Activated T-helper 9 cell treated with anti-CD3 and anti-CD28 coated beads, Interleukin-2, amount 50 U/mL, for 16 hours (primary cell): Measurements from ENCODE around the gene TMEM131.
"Not testable (repeated sequence)": the region's sequence is repeated elsewhere in the genome, so short reads cannot be mapped to it uniquely, and the experiment has no call there.

Source experiments
- DNase-seq: peaks from one replicate; pipeline ENCODE4 v3.0.0-alpha.2; 2020; ENCODE audit warnings: low read depth

Gene TMEM131

DNA sequence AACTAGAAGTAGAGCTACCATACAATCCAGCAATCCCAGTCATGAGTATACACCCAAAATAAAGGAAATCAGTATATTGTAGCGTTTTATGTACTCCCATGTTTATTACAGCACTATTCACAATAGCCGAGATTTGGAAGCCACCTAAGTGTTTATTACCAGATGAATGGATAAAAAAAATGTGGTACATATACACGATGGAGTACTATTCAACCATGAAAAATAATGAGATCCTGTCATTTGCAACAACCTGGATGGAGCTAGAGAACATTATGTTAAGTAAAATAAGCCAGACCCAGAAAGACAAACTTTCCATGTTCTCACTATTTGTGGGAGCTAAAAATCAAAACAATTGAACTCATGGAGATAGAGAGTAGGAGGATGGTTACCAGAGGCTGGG lies 131.9 kb downstream of the TMEM131 start:
- no peak for DNase-seq

DNA sequence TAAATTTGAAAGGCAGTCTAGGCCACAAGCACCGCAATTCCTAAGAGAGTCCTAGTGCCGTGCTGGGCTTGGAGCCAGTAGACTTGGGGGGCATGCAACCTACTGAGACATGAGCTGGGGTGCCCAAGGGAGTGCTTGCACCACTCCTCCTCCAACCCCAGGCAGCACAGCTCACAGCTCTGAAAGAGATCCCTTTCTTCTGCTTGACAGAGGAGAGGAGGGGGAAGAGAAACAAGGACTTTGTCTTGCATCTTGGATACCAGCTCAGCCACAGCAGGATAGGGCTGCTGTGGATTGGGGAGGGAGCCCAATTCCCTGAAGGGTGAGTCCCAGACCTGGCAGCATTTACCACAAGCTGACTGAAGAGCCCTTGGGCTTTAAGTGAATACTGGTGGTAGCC lies 134.6 kb downstream of the TMEM131 start:
- DNase-seq, result no peak

DNA sequence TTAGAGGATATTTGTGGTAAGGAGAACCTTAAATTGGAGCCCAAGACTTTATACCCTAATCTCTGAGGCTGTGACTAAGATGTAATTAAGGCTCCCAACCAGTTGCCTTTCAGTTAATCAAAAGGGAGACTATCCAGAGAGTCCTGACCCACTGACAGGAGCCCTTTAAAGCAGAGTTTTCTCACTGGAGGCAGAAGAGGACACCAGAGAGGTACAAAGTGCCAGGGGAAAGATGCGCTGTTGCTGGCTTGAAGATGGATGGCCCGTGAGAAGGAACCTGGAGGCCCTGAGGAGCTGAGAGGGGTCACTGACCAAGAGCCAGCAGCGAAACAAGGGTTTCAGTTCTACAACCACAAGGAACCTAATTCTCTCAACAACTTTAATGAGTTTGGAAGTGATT lies 137.3 kb downstream of the TMEM131 start:
- no peak for DNase-seq

DNA sequence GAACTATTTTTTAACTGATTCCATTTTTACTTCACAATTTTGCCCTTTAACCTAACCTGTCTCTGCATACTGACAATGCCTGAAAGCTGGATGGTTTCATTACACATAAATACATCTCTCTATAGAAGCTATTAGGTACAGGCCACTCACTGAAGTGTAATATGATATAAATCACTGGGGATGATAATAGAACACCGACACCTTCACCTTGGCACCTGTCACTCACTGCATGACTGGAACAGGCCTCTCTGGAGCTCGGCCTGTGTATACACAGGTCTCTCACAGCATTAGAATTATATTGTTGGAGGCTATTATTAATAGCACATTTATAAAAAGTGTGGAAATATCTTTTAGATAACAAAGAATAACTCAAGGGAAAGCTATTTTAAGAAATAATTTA lies 138.2 kb downstream of the TMEM131 start:
- DNase-seq, result no peak

DNA sequence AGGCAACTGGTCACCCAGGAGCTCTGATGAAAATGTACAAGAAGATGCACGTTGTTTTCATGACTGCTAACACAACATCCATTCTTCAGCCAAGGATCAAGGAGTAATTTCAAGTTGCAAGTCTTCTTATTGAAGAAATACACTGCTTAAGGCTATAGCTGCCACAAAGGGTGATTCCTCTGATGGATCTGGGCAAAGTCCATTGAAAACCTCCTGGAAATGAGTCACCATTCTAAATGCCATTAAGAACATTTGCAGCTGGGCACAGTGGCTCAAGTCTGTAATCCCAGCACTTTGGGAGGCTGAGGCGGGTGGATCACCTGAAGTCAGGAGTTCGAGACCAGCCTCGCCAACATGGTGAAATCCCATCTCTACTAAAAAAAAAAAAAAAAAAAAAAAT lies 142.7 kb downstream of the TMEM131 start:
- DNase-seq, result not testable (repeated sequence)

DNA sequence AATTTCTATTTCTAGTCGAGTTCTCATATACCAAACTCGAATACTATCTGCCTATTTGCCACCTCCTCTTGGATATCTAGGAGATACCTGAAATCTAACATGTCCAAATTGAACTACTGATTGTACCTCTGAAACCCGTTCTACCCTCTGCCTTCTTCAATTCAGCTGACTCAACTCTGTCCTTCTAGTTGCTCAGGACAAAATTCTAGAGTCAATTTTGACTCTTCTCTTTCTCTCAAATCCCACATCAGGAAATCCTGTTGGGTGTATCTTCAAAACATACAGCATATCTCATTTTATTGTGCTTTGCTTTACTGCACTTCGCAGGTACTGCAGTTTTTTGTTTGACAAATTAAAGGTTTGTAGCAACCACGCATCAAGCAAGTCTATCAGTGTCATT lies 144.6 kb downstream of the TMEM131 start:
- DNase-seq, result no peak

DNA sequence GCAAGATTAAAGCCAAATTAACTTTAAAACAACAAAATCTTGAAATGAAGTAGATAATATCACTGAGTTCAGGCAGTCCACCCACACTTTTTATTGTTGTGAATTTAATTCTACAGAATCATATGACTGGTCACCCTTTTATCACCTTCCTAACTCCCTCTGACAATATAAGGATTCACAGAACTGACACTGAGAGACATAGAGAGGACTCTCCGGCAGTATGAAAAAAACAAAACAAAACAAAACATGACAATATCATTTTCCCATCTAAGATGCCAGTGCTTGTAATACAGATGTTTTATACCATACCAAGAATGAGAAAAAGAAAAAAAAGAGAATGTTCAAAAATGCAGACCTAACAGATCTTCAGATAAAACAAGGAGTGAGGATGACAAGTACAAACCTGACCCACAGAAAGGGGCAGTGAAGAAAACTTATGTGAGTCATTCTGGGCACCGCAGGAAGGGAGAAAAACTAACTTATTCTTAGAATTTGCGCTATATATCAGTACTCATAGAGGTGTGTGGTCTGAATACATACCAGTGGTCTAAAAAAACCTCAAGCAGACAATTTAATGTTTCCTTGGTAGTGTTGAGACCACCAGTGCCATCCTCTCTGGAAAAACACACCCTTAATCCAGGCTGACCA lies 145.7 kb downstream of the TMEM131 start:
- no peak for DNase-seq

DNA sequence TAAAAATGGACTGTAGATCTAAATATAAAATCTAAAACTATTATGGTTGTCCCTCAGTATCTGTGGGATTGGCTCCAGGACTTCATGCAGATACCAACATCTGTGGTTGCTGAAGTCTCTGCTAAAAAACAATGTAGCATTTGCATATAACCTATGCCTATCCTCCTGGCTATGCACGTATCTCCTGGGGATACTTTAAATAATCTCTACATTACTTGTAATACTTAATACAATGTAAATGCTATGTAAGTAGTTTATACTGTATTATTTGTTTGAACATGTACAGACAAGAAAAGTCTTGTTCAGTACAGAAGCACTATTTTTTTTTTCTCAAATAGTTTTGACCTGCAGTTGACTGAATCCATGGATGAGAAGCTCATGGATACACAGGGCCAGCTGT lies 147.4 kb downstream of the TMEM131 start:
- DNase-seq, result no peak

DNA sequence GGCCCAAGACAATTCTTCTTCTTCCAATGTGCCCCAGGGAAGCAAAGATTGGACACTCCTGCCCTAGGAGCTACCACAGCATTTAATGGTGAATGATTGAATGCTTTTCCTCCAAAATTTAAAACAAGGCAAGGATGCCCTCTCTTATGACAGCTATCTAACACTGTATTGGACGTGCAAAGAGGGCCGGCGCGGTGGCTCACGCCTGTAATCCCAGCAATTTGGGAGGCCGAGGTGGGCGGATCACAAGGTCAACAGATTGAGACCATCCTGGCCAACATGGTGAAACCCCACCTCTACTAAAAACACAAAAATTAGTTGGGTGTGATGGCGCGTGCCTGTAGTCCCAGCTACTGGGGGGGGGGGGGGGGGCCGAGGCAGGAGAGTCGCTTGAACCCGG lies 149.0 kb downstream of the TMEM131 start:
- DNase-seq, result not testable (repeated sequence)

DNA sequence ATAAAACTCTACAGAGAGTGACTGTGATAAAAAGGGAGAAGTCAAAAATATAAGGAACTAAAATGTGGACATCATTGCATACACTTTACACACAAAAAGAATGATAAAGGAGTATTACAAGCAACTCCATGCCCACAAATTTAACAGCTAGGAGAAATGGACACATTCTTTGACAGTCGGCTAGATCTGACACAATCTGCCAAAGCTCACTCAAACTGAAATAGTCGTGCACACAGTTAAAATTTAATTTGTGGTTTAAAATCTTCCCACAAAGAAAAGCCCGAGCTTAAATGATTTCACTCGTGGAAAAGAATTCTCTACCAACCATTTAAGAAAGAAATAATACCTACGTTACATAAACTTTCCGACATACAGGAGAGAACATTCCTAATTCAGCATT lies 149.9 kb downstream of the TMEM131 start:
- DNase-seq, result no peak

DNA sequence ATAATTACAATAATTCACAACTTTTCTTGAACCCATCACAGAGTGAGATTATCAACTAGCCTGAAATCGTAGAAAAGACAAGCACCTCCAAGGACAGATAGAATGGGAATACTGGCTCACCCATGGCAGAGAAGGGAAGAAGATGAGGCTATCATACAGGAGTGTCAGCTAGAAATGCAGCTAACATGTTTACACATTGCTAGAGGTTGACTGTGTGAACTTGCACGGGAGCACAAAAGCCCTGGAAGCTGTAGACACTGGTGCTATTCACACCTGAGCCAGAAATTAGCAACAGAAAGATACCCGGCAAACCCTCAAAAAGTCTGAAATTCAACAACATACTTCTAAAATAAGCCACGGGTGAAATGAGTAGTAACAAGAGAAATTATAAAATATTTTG lies 150.6 kb downstream of the TMEM131 start:
- no peak for DNase-seq

DNA sequence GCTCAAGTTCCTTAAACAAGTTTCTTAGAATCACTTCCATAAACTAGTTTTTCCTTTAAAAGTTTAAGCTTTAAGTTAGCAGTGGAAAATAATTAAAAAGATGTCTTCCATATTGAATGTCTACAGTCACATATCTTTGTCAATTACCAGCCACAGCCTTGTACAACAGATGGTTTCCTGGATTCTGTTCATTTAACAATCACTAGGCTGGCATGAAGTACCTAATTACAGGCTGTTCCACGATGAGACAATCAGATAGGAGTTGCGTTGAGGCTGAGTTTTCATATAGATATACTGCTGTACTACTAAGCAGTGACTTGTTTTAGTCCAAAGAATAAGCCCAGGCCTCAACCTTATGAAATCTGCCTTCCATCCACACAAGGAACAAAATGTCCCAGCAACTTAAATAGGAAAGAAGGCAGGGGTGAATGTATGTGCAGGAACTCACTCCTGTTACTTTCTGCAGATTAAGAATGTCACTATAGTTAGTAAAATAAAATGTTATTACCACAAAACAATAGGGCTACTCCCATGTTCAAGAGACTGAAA lies 151.4 kb downstream of the TMEM131 start:
- no peak for DNase-seq

DNA sequence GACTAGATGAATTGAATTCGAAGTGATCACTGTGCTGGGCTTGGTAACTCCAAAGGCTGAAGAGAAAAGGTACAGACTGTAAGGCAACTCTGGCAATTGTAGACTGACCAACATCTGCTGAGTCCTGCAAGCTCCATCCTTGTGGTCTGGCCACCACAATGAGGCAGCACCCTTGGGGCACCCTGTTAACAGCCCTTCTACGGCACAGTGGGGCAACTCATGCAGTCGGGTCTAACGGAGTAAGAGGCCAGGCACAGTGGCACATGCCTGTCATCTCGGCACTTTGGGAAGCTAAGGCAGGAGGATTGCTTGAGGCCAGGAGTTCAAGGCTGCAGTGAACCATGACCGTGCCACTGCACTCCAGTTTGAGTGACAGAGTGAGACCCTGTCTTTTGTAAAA lies 155.6 kb downstream of the TMEM131 start:
- DNase-seq, result no peak

DNA sequence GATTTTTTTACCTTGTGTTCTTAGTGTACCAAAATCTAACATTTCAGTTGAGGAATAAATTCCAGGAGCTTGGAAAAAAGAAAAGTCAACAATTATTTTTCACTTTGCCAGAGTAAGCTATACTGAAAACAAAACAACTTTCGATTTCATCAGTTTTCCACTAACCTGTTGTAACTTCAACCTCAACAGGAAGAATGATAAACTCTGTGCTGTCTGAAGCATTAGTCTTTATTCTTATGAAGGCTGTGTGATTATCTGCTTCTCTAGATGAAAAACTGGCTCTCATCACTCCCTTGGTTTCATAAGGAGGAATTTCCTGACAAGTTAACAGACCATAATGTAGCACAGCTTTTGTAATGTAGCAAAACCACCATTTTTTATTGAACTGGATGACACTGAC lies 161.1 kb downstream of the TMEM131 start:
- no peak for DNase-seq

DNA sequence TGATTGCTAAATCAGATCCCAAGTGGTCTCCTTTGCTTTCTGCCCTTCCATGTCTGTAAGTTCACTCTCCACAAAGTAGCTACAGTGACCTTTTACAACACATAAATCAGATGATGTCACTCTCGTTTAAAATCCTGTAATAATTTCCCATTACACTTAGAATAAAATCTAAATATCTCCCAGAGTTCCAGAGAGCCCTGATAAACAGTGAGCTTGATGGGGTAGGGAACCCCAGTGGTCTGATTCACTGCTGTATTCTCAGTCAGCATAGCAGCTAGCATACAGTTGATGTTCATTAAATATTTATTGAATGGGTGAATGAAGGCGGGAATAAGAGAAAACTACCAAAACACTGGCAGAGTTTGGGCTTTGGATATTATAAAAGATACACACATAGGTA lies 164.6 kb downstream of the TMEM131 start:
- no peak for DNase-seq

DNA sequence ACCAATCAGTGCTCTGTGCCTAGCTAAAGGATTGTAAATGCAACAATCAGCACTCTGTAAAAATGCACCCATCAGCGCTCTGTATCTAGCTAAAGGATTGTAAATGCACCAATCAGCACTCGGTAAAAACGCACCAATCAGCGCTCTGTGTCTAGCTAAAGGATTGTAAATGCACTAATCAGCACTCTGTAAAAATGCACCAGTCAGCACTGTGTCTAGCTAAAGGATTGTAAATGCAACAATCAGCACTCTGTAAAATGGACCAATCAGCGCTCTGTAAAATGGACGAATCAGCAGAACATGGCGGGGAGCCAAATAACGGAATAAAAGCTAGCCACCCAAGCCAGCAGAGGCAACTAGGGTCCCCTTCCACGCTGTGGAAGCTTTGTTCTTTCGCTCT lies 166.5 kb downstream of the TMEM131 start:
- DNase-seq, result not testable (repeated sequence)

DNA sequence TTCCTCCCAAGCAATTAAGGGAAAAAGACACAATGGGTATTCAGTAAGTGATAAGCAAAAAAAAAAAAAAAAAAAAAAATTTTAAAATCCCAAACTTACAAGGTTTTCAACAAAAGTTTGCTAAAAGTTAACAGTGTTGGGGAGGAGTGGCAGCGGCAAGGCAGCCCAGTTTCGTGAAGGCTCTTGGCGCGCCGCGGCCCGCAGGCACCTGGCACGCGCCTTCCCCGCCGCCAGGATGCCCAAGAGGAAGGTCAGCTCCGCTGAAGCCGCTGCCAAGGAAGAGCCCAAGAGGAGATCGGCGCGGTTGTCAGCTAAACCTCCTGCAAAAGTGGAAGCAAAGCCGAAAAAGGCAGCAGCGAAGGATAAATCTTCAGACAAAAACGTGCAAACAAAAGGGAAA lies 168.7 kb downstream of the TMEM131 start:
- DNase-seq, result not testable (repeated sequence)

DNA sequence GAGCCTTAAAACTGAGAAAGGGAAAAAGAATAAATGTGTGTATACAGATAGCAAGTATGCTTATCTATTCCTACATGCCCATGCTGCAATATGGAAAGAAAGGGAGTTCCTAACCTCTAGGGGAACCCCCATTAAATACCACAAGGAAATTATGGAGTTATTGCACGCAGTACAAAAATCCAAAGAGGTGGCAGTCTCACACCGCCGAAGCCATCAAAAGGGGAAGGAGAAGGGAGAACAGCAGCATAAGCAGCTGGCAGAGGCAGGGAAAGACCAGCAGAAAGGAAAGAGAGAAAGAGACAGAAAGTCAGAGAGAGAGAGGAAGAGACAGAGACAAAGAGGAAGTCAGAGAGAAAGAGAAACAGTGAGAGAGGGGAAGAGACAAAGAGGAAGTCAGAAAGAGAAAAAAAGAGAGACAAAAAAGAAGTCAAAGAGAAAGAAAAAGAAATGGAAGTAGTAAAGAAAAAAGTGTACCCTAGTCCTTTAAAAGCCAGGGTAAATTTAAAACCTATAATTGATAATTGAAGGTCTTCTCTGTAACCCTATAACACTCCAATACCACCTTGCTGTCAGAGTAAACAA lies 169.4 kb downstream of the TMEM131 start:
- DNase-seq, result not testable (repeated sequence)

DNA sequence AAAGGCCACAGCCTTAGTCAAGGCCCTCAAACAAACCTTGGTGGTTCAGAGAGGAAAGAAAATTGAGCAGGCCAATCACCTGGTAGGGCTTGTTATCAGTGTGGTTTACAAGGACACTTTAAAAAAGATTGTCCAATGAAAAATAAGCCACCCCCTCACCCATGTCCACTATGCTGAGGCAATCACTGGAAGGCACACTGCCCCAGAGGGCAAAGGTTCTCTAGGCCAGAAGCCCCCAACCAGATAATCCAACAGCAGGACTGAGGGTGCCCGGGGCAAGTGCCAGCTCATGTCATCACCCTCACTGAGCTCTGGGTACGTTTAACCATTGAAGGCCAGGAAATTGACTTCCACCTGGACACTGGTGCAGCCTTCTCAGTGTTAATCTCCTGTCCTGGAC lies 171.7 kb downstream of the TMEM131 start:
- not testable (repeated sequence) for DNase-seq

DNA sequence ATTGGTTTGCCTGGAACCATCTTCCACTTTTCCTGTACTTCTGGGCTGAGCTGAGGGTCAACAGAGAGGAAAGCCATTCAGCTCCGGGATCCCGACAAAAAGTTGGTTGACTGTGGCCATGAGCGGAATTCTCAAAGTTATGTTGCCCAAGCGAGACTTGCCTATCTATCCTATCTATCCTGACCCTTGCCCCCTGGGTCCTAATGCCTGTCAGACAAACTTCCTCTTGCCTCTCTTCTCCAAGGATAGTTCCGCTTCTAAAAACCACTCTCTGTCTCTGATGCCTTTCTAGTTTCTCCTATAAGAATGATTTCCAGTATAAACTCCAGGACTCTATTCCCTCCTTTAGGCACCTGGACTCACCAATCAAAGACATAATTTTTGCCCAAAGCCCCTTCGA lies 173.9 kb downstream of the TMEM131 start:
- DNase-seq, result not testable (repeated sequence)

DNA sequence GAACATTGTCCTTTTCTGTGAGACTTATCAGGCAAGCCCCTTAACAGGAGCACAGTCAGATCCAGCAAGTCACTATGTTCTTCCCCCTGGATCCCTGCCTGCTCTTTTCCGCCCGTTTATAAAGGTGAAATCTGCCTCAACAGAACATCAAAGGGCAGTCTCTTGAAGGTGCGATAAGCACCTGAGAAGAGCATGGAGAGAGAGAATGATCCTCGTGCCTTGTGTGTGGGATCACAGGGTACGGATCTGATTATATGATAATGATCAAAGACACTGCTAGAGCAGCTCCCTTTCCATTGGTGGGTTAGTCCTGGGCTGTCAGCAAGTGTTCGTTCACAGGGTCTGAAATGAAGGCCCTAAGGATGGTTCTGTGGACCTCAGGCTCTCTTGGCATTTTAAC lies 176.0 kb downstream of the TMEM131 start:
- no peak for DNase-seq

DNA sequence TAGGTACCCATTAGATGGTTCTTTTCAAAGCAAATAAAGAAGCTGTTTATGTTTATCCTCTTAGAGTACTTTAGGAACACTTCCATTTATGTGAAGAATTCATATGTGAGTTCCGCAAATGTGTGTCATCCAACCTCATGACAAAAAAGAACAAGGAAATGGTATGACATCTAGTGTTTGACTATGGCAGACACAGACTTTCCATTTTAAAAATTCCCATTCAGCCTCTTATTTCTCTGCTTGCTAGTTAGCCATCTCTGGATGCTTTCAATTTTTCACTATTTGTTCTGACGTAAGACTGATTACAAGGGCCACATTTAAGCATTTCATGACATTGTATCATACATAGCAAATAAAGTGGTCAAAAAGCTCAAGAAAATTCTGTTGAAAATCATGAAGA lies 179.3 kb downstream of the TMEM131 start:
- no peak for DNase-seq

DNA sequence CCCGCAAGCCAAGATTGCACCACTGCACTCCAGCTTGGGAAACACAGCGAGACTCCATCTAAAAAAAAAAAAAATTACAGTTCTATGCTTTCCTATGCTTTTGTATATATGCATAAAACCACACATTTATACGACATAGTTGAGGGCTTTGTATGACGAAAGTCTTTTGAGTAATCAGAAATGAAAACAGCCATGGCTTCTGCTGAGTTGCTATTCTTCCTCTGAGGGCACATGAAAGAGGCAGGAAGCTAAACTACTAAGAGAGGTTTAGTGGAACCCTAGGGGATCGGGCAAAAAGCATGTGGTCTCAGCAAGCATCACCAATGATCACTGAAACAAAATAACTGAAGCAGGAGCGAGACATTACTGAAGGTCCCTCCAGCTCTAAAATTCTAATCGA lies 182.8 kb downstream of the TMEM131 start:
- no peak for DNase-seq

DNA sequence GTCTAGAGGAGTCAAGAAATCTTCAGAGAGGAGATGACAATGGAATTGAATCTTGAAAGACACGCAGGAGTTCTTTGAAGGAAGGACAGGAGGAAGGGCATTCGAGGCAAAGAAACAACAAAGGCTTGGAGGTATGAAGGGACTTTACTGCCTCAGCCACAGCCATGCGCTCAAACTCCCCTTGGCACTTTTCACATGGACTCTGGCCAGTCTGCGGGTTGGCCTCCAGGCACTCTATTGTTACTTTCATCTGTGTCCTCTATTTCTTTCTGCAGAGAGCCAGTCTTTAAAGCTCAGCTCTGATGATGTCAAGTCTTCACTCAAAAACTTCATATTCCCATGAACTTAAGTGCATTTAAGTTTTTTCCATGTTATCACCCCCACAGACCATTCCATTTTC lies 186.9 kb downstream of the TMEM131 start:
- no peak for DNase-seq
